Epithelial cell of esophagus (primary cell): ENCODE measurements around the gene ZNF681.

Experiments
- DNase-seq: peaks from one replicate; pipeline ENCODE4 v3.0.0; 2010; ENCODE audit warnings: low read depth
- H3K4me3 ChIP-seq: 2 replicates; pipeline ENCODE4 v1.5.1; 2011; ENCODE audit warnings: mild to moderate bottlenecking, low read length, control low read depth
- CTCF ChIP-seq: IDR thresholded peaks from 2 replicates; pipeline ENCODE4 v1.5.1; 2011; ENCODE audit warnings: low read depth, mild to moderate bottlenecking, low read length, control low read depth, inconsistent platforms; ENCODE audit not compliant: insufficient read depth; ENCODE audit errors: missing control alignments

Gene ZNF681

GRCh38 chr19:23795462-23795861, 36.8 kb upstream of the ZNF681 start:
- H3K4me3 ChIP-seq = no peak overlapping the region
- TF ChIP-seq CTCF = no peak
- no peak for DNase-seq

GRCh38 chr19:23792784-23793183, 34.1 kb upstream of the ZNF681 start:
- DNase-seq = no peak
- H3K4me3 ChIP-seq = no peak overlapping the region
- no peak for TF ChIP-seq CTCF

GRCh38 chr19:23790641-23791488, 32.2 kb upstream of the ZNF681 start:
- no peak for DNase-seq
- no peak for TF ChIP-seq CTCF

GRCh38 chr19:23789246-23789645, 30.6 kb upstream of the ZNF681 start:
- no peak overlapping the region for H3K4me3 ChIP-seq
- TF ChIP-seq CTCF = no peak
- peak; percentile 70 for DNase-seq

More at GRCh38 chr19:23790641-23791488, 32.2 kb upstream of the ZNF681 start:
- H3K4me3 ChIP-seq = no peak overlapping the region

DNA sequence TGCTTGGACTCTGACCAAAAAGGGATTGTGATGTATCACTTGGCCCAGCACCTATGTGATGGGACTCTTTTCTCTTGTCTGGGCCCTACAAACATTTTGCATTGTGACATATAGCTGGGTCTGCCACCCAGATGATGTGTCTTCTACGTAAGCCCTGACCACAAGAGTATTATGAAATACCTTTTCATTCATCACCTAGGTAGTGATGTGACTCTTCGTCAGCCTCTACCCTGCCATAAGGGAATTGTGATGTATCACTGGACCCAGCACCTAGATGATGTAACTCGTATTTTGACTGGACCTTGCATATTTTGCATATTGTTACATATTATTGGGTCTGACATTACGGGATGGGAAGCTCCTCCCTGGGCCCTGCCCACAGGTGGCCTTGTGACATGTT, 29.7 kb upstream of the ZNF681 start:
- no peak overlapping the region for H3K4me3 ChIP-seq
- no peak for DNase-seq
- no peak for TF ChIP-seq CTCF

- peak; percentile 54 for DNase-seq
- no peak for TF ChIP-seq CTCF
- no peak overlapping the region for H3K4me3 ChIP-seq
Measured at GRCh38 chr19:23787106-23787505, 28.4 kb upstream of the ZNF681 start.

- H3K4me3 ChIP-seq = no peak overlapping the region
- TF ChIP-seq CTCF = no peak
- DNase-seq = no peak
Measured at GRCh38 chr19:23785982-23786381, 27.3 kb upstream of the ZNF681 start.
